HepG2 (cell line): ENCODE results near the gene PIGO. TPM values are rescaled to one million over a fixed set of nuclear protein-coding genes. Genes with fewer than 3 reads are reported as not detected.

Source experiments
- CREB1 ChIP-seq, 2 experiments: fragments of 450-650 bp in 1 of 2; IDR thresholded peaks; 2 replicates each; pipeline ENCODE4 v1.6.1; 2016 to 2017; ENCODE audit warnings: control low read depth in 1 of 2, mild to moderate bottlenecking in 1 of 2, missing compliant biosample characterization in 1 of 2, missing genetic modification characterization in 1 of 2
- SALL1 ChIP-seq: sonication (generic); formaldehyde crosslinking; IDR thresholded peaks from 2 replicates; pipeline ENCODE4 v1.8.0; 2022; ENCODE audit warnings: mild to moderate bottlenecking, missing genetic modification reagents
- SAP130 ChIP-seq: IDR thresholded peaks from 2 replicates; pipeline ENCODE4 v1.6.1; 2016; ENCODE audit warnings: low read depth
- YEATS4 ChIP-seq: sonication (generic); formaldehyde crosslinking; IDR thresholded peaks from 2 replicates; pipeline ENCODE4 v1.4.0; 2020; ENCODE audit warnings: missing genetic modification reagents, borderline replicate concordance
- ZNF382 ChIP-seq: sonication (generic); formaldehyde crosslinking; IDR thresholded peaks from 2 replicates; pipeline ENCODE4 v1.5.0; 2020; ENCODE audit warnings: missing genetic modification reagents, mild to moderate bottlenecking, borderline replicate concordance
- ZNF414 ChIP-seq: sonication (generic); formaldehyde crosslinking; IDR thresholded peaks from 2 replicates; pipeline ENCODE4 v1.5.0; 2020; ENCODE audit warnings: missing genetic modification reagents
- ZNF556 ChIP-seq: sonication (generic); formaldehyde crosslinking; IDR thresholded peaks from 2 replicates; pipeline ENCODE4 v1.4.0; 2020; ENCODE audit warnings: mild to moderate bottlenecking, missing genetic modification reagents, borderline replicate concordance
- ZNF616 ChIP-seq: sonication (generic); formaldehyde crosslinking; IDR thresholded peaks from 2 replicates; pipeline ENCODE4 v1.5.0; 2020; ENCODE audit warnings: low read depth, mild to moderate bottlenecking, missing genetic modification reagents
- ZNF691 ChIP-seq: sonication (generic); formaldehyde crosslinking; IDR thresholded peaks from 2 replicates; pipeline ENCODE4 v1.4.0; 2020; ENCODE audit warnings: missing genetic modification reagents, low read depth, mild to moderate bottlenecking, borderline replicate concordance
- ZNF781 ChIP-seq: sonication (generic); formaldehyde crosslinking; IDR thresholded peaks from 2 replicates; pipeline ENCODE4 v1.5.1; 2020; ENCODE audit warnings: borderline replicate concordance, mild to moderate bottlenecking, missing genetic modification reagents; ENCODE audit errors: not compliant biosample characterization
- ZSCAN25 ChIP-seq: sonication (generic); formaldehyde crosslinking; IDR thresholded peaks from 2 replicates; pipeline ENCODE4 v1.8.0; 2022; ENCODE audit warnings: mild to moderate bottlenecking, missing genetic modification reagents
- polyA plus RNA-seq, 8 experiments: library from polyadenylated mRNA; depleted of rRNA in 3 of 8; stranded (reverse) in 7 of 8; unstranded in 1 of 8; fragments of >200 nt; fragmentation: Illumina TruSeq in 4 of 8; extraction: Trizol in 4 of 8; gene quantifications; 2 replicates each; pipeline versions ENCODE4 v1.2.1 to v1.2.3, GENCODE V29; 2011 to 2016; ENCODE audit warnings: low read depth in 4 of 8, missing spikeins in 1 of 8, mixed read lengths in 1 of 8; ENCODE audit not compliant: insufficient read depth in 1 of 8
- total RNA-seq, 5 experiments: library from RNA; depleted of rRNA; stranded (reverse); fragments of >200 nt; fragmentation: Illumina TruSeq; extraction: Trizol; gene quantifications; 2 replicates each; pipeline ENCODE4 v1.2.3, GENCODE V29; 2016; ENCODE audit warnings: low read depth in 1 of 5
- TF ChIP-seq, protein P1 (sequence below): IDR thresholded peaks from 2 replicates; pipeline ENCODE4 v1.6.1; 2016; ENCODE audit warnings: low read depth
- TF ChIP-seq, protein P2 (sequence below): IDR thresholded peaks from 2 replicates; pipeline ENCODE4 v1.6.1; 2018; ENCODE audit warnings: missing genetic modification reagents, mild to moderate bottlenecking, missing compliant biosample characterization
- TF ChIP-seq, protein P3 (sequence below): sonication (generic); formaldehyde crosslinking; IDR thresholded peaks from 2 replicates; pipeline ENCODE4 v1.5.0; 2020; ENCODE audit warnings: mild to moderate bottlenecking, missing genetic modification reagents, borderline replicate concordance

Gene PIGO
- total and polyA plus RNA-seq, 2 of the 13 experiments (the other 11 are each of a cell fraction or from before 2014, with no cell fraction given): 20.5 to 26.2 TPM

DNA sequence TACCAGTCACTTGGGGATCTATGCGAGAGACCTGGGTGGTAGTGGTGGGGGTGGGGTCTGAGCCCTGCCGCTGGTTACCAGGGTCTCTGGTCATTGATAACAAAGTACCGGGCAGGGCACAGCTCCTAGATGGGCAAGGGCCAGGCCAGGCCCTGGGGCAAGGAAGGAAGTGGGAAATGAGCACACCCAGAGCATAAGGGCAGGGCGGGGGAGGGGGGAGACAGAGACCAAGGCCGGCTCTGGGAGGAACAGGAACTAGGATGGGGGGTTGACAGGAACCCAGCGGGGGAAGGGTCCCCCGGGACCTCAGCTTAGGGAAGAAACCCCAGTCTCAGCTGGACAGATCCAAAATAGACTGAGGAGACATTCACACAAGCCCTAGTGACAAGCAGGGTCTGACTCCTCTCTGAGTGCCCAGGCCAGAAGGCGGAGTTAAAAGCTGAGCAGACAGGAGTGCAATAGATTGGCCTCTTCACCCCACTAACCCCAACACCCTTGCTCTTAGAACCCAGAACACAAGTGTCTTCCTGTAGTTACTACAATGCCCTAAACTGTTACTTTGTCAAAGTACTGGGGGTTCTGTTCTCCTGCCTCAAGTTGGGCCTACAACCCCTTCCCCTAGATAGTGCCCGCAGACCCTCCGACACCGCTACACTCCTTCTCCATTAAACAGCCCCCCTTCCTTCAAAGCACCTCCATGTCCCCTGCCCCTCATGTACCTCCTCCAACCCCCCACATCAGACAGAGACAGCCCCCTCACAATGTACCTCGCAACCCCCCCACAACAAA, 18.6 kb upstream of the PIGO start (continued):
- TF ChIP-seq ZNF691 (CRISPR knock-in tag) (0 out of 2 replicates have a peak, but pooled peaks have one; percentile 24), YEATS4 (CRISPR knock-in tag) (0 out of 2 replicates have a peak, but pooled peaks have one; percentile 12), ZNF556 (CRISPR knock-in tag) (no peak), ZSCAN25 (CRISPR knock-in tag) (0 out of 2 replicates have a peak, but pooled peaks have one; percentile 9), SALL1 (0 out of 2 replicates have a peak, but pooled peaks have one; percentile 9), ZNF616 (CRISPR knock-in tag) (no peak), ZNF382 (no peak), CREB1 (IDR thresholded peaks at IDR 0.05) (no peak), CREB1 (CRISPR knock-in tag; IDR thresholded peaks at IDR 0.05) (no peak), ZNF414 (peak; percentile 74), ZNF781 (CRISPR knock-in tag) (no peak), SAP130 (peak; percentile 54)
- TF ChIP-seq, protein P1, sequence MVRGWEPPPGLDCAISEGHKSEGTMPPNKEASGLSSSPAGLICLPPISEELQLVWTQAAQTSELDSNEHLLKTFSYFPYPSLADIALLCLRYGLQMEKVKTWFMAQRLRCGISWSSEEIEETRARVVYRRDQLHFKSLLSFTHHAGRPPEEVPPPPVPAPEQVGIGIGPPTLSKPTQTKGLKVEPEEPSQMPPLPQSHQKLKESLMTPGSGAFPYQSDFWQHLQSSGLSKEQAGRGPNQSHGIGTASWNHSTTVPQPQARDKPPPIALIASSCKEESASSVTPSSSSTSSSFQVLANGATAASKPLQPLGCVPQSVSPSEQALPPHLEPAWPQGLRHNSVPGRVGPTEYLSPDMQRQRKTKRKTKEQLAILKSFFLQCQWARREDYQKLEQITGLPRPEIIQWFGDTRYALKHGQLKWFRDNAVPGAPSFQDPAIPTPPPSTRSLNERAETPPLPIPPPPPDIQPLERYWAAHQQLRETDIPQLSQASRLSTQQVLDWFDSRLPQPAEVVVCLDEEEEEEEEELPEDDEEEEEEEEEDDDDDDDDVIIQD (CRISPR knock-in tag): no peak
- TF ChIP-seq, protein P2, sequence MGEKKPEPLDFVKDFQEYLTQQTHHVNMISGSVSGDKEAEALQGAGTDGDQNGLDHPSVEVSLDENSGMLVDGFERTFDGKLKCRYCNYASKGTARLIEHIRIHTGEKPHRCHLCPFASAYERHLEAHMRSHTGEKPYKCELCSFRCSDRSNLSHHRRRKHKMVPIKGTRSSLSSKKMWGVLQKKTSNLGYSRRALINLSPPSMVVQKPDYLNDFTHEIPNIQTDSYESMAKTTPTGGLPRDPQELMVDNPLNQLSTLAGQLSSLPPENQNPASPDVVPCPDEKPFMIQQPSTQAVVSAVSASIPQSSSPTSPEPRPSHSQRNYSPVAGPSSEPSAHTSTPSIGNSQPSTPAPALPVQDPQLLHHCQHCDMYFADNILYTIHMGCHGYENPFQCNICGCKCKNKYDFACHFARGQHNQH (CRISPR knock-in tag): 0 out of 2 replicates have a peak, but pooled peaks have one; percentile 40
- TF ChIP-seq, protein P3, sequence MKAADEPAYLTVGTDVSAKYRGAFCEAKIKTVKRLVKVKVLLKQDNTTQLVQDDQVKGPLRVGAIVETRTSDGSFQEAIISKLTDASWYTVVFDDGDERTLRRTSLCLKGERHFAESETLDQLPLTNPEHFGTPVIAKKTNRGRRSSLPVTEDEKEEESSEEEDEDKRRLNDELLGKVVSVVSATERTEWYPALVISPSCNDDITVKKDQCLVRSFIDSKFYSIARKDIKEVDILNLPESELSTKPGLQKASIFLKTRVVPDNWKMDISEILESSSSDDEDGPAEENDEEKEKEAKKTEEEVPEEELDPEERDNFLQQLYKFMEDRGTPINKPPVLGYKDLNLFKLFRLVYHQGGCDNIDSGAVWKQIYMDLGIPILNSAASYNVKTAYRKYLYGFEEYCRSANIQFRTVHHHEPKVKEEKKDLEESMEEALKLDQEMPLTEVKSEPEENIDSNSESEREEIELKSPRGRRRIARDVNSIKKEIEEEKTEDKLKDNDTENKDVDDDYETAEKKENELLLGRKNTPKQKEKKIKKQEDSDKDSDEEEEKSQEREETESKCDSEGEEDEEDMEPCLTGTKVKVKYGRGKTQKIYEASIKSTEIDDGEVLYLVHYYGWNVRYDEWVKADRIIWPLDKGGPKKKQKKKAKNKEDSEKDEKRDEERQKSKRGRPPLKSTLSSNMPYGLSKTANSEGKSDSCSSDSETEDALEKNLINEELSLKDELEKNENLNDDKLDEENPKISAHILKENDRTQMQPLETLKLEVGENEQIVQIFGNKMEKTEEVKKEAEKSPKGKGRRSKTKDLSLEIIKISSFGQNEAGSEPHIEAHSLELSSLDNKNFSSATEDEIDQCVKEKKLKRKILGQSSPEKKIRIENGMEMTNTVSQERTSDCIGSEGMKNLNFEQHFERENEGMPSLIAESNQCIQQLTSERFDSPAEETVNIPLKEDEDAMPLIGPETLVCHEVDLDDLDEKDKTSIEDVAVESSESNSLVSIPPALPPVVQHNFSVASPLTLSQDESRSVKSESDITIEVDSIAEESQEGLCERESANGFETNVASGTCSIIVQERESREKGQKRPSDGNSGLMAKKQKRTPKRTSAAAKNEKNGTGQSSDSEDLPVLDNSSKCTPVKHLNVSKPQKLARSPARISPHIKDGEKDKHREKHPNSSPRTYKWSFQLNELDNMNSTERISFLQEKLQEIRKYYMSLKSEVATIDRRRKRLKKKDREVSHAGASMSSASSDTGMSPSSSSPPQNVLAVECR (CRISPR knock-in tag): peak; percentile 42; the same call in 1 of the 2 replicates
